ENCODE results near the gene HOXD8.

Gene HOXD8

DNA sequence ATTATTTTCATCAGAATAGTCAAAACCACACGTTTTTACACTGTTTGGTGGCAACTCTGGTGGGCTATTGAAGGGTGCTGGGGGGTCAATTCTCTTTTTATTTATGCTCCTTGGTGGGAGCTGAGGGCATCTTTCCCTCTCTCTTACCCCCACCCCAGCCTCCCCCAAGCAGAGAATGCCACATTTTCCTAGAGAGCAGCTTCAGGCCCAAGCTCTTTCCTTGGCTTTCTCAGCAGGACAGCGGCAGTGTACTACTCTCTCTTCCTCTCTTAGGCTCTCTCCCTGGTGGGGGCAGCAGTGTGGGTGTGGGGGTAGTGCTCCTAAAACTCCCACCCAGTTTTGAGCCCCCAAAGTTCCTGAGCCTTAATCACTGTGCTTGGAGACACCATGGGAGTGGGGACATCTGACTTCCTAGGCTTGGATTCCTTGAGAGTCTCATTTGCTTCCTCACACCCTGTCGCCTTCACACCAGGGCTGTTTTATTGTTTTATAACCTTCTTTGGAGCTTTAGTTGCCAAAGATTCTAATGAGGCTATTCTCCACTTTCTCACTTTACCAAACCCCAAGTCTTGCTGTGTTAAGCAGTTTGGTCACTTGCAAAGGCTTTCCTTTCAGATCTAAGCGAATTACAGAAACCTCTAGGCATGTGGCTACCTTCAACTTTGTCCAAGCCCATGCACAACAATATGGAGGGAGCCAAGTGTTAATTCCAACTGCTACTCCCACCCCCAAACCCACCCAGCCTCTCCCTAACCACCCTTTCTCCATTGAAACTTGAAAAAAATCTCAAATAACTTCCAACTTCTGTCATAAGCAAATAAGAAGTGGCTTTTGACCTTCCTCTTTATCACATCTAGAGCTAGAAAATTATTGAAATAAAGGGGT, 15.8 kb downstream of the HOXD8 start:
- DNase-seq (ENCODE audit: low read depth in 1 of 2, low spot score in 1 of 2): no peak

DNA sequence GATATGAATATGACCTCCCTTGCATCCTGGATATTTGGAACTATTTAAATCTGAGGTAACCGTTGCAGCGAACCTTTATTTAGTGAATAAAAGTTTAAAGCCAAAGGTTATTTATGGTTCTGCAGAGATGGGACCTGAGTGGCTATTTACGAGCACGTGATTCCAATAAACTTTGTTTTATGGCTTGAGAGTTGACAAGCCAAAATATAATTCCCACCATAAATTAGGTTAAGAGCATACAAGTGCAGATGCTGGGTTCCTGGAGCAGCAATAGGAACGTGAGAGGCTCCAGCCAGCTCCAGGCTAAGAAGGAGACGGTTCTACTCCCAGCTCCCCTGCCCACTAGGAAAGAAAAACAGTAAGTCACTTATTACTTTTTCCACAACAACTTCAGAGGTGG, 16.6 kb downstream of the HOXD8 start:
- DNase-seq (ENCODE audit: low read depth in 1 of 2, low spot score in 1 of 2): no peak

DNA sequence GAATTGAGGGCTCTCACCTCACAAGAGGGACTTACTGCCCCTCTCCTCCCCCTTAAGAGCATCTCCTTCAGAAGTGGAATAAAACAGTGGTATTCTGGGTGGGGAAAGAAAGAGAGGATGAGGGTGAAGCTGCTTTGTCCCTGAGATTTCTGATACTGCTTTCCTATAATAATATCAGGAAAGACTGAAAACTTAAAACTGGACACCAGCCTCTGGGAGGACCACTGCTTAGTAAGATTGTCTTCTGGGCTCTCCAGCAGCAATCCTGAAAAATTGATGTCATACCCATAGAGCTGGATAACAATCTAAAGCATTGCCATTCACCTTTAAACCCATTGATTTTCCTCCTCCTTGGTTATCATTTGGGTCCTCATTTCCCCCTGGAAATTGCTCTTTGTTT, 17.1 kb downstream of the HOXD8 start:
- DNase-seq (ENCODE audit: low read depth in 1 of 2, low spot score in 1 of 2): no peak

DNA sequence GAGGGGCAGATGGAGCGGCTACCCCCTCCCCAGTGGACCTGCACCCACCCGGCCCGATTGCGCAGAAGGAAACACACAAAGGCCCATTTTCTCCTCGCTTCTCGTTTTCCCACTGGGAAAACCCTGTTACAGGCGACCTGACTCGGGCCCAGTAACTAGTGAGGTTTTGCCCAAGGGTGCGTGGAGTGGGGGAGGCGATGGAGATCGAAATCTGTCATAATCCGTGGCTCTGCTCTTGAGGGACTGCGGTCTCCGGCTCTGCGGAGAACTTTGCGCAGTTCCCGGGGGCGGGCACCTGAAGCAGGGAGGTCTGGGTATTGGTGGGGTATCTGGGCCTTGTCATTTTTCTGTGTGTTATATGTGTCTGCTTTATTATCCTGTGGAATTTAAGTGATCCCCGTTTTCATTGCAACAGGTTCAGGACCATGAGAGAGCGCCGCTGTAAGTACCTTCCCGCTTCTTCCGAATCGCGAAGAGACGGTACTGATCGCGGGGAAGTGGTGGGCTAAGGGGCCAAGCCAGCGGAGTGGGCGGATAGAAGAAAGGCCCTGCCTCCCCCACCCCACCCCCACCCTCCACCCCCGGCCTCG, 17.8 kb downstream of the HOXD8 start:
- DNase-seq (ENCODE audit: low read depth in 1 of 2, low spot score in 1 of 2): no peak

DNA sequence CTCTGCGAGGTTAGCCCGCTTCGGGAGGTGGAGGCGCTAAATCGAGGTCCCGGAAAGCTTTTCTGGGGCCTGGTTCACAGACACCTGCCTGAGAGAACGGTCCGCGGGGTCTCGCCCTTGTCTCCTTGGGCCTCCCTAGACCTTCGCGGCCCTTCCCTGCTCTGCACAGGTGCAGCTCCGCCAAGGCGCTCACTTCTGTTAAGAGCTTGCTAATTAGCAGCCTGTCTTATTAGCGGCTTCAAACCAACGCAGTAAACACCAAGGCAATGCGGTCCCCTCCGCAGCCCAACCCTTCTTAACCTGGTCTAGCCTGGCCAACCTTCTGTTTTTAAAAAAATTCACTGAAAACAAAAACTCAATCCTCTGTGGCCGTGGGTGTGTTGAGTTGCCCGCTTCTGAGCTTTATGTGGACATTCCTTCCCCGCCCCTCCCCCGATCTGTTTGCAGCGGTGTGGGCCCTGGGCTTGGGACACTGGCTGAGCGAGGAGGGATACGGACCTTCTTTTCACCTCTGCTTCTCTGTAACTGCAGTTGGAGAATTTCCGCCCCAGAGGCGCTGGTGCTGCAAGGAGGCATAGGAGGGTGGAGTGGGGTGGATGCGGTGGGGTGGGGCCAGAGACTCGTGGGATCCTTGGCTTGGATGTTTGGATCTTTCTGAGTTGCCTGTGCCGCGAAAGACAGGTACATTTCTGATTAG, 18.4 kb downstream of the HOXD8 start:
- DNase-seq (ENCODE audit: low read depth in 1 of 2, low spot score in 1 of 2): no peak

DNA sequence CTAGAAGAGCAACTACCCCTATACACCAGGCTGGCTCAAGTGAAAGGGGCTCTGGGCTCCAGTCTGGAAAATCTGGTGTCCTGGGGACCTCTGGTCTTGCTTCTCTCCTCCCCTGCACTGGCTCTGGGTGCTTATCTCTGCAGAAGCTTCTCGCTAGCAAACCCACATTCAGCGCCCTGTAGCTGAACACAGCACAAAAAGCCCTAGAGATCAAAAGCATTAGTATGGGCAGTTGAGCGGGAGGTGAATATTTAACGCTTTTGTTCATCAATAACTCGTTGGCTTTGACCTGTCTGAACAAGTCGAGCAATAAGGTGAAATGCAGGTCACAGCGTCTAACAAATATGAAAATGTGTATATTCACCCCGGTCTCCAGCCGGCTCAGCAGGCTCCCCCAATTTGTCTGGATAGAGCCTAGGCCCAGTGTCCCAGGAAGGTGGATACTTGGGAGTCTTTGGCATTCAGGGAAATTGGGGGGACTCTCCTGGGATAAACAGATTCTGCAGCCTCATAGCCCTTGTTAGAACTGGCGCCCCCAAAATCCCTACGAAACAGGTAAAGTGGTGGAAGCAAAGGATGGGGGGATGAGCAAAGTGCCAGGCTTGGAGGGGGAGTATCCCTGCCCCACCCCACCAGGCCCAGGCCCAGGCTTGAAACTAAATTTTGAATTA, 19.4 kb downstream of the HOXD8 start:
- no peak for DNase-seq (ENCODE audit: low read depth in 1 of 2, low spot score in 1 of 2)

DNA sequence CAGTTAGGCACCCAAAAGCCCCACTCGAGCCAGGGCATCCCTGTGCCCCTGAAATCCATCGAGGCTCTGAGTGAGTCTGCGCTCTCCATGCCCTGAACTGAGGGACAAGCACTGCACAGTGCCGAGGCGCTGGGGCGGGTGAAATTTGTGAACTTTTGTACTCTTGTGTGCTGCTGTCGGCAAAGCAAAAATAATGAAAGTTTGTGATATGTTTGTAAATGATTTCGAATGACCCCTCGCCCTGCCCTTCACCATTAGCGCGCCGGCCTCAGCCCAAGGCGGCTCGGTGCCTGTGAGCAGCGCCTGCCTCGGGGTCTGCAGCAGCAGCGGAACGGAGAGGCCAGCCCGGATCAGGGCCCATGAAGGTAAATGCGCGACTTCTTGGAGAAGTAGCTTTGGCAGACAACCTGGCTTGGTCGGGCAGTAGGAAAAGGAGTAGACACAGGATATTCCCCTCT, 20.0 kb downstream of the HOXD8 start:
- DNase-seq (ENCODE audit: low read depth in 1 of 2, low spot score in 1 of 2): no peak

DNA sequence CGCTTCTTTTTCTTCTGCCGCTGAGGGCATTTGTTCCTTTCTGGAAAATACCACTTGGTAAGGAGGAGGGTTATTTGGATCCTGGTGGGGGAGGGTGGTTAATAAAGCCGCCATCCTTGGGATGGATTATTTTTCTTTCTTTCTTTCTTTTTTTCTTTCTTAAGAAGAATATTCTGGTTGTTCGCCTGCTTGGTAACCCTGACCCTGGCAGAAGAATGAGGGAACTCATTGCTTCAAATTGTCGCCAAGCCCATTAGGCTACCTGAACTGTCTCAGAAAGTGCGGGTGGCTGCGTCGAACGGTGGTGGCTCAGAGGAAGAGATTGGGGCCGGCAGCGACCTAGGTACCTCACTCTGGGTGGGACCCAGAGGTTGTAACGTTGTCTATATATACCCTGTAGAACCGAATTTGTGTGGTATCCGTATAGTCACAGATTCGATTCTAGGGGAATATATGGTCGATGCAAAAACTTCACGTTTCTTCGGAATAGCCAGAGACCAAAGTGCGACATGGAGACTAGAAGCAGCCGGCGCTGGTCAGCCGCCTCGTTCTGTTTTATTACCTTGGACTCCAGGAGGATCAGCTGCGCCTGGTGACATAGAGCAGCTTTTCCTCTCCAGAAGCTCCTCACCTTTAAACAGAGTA, 20.6 kb downstream of the HOXD8 start:
- no peak for DNase-seq (ENCODE audit: low read depth in 1 of 2, low spot score in 1 of 2)

DNA sequence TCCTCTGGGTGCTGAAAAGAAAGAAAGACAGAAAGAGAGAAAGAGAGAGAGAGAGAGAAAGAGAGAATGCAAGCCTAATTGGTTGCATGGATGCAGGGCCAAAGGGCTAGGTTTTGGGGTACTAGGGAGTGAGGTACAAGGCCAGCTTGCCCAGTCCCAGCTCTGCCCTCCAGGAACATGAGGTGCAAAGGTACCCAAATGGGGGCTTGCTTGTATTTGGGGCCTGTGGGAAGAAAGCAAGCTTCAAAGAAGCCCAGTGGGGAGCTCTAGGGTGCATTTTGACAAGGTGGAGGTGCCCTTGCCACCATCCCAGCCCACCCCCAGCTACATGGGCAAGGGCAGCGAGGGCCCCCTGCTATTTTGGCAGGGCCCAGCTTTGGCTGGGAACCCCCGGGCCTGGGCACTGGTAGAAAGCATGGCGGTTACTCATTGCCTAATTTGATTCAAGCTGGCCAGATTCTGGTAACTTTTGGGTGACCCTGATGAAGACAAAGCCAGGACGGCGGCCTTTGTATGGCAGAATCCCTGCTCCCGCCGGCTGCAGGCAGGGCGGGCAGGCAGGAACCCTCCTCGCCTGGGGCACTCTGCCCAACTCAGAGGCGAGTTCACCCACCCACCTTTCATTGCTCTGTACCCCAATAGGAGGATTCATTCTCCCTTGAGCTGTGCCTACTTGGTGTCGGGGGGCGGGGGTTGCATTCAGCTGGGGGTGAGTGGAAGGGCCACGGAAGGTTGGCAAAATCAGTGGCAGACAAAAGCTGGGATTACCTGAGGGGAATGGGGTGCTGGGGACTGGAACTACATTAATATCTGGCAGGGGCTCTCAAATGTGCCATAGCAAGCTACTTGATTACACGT, 21.3 kb downstream of the HOXD8 start:
- DNase-seq (ENCODE audit: low read depth in 1 of 2, low spot score in 1 of 2): no peak

DNA sequence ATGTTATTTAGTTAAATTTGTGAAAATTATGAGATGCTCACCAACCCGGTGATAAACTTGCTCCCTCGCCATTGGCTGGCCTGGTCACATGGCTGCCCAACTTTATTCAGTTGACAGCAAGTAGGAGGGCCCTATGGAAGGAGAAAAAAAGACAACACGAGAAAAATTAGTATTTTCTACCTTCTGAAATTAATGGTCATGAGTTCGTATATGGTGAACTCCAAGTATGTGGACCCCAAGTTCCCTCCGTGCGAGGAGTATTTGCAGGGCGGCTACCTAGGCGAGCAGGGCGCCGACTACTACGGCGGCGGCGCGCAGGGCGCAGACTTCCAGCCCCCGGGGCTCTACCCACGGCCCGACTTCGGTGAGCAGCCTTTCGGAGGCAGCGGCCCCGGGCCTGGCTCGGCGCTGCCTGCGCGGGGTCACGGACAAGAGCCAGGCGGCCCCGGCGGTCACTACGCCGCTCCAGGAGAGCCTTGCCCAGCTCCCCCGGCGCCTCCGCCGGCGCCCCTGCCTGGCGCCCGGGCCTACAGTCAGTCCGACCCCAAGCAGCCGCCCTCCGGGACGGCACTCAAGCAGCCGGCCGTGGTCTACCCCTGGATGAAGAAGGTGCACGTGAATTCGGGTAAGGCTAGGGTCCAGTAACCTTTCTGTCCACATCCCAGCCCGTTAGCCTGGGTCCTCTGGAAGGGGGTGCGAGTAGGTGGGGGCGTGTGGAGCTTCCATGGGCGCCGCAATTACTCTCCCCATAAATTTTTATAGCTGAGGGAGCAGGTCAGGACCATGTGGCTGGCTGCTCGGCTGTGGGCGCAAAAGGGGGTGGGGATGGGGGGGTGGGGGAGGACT, 22.2 kb downstream of the HOXD8 start, which contains the start of gene HOXD4:
Gene HOXD4 (plus strand): TSS at position 109 of the 846 bp plus-strand sequence. CDS start 84 bp downstream, at position 193.
- DNase-seq (ENCODE audit: low read depth in 1 of 2, low spot score in 1 of 2): no peak

DNA sequence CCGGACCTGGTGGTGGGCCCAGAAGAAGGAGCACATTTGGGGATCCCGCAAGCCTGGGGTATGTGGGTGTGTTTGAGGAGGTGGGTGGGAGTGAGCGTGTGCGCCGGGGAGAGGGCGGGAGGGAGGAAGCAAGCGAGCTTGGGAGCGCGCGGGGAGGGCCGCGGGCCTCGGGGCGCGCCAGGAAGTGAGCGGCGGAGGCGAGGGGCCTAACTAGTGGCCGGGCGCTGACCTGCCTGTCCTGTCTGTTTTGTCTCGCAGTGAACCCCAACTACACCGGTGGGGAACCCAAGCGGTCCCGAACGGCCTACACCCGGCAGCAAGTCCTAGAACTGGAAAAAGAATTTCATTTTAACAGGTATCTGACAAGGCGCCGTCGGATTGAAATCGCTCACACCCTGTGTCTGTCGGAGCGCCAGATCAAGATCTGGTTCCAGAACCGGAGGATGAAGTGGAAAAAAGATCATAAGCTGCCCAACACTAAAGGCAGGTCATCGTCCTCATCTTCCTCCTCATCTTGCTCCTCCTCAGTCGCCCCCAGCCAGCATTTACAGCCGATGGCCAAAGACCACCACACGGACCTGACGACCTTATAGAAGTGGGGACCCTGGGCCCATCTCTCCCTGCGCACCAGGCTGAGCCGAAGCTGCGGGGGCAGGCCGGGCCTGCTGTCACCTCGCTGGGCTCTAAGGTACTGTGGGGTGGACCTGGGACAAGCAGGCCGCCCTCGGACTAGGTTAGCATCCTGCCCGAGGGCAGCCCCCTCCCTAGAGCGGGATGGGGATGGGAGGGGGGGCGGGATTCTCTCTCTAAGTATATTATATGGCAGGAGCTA, 23.1 kb downstream of the HOXD8 start:
- no peak for DNase-seq (ENCODE audit: low read depth in 1 of 2, low spot score in 1 of 2)

DNA sequence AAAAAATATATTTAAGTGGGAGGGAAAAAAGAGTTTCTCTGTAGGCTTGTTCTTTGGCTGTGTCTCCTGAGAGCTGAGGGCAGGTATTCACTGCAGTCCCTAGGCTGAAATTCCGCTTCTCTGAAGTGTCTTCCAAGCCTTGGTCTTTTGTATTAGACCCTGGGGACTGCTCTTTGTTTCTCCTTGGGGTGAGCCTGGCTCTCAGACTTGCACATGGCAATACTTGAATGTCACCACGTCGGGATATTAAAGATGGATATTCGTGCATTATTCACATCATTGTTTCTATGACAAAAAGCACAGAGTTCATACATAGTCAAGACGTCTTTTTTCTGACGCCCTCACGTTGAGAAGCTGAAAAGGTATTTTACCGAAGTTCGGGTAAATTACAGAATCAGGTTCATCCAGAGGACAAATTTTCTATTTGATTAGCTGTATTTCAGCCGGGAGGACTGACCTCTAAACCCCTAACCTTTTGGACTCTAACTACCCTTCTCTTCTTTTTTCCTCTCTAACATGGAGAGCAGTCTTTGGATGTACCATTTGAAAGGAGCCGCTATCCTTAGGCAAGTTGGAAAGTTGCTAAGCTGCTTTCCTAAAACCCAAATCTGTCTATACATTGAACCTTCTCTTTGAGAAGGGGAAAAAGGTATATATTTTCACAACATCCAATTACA, 25.2 kb downstream of the HOXD8 start:
- DNase-seq (ENCODE audit: low read depth in 1 of 2, low spot score in 1 of 2): no peak

DNA sequence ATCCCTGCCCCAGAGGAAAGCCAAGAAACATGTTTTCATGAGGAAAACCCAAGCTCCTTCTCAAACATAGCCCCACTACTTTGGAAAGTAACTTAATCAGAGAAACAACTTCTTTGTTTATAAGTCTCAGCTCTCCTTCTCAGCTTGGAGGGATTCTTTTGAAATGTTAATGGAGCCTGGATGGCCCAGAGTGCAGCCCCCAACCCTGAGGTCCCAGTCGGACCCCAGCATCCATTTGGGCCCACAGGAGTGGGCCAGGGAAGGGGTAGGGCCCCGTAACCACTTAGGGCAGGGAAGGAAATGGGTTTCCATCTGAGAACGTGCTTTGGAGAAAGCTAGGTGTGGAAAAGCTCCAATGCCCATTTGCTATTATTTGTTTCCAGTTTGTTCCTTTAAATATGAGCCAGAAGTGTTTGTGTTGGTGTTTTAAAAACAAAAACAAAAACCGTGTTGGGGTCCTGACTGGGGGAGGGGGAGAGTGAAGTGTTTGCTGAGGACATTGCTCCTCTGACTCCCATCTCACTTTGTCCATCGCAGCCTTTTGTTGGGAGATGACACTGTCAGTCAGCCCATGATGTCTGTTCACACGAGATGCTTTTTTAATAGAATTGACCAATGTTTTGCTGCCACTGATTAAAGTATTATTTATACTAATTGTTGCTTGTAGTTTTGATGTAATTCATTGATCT, 26.0 kb downstream of the HOXD8 start:
- DNase-seq (ENCODE audit: low read depth in 1 of 2, low spot score in 1 of 2): no peak

DNA sequence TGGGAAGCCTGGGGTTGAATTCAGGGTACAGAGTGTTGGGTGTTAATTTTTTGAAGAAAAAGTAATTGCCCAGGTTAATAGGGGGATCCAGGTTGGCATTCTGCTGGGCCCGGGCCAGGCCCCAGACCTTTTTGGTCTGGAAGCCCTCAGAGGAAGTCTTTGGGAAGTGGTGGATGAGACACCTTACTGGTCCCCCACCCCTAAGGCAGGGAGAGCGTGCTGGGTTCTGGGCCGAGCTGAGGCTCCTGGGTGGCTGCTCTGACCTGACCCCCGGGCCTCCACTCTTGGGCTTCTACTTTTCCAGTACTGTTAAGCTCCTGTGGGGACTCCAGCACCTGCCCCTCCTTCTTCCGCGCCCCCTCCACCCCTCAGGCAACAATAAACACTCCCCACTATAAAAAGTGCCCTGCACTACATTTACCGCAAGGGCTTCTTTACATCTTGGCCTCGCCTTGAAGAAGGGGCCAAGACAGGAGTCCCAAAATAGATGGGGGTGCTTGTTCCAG, 26.8 kb downstream of the HOXD8 start:
- DNase-seq (ENCODE audit: low read depth in 1 of 2, low spot score in 1 of 2): no peak

DNA sequence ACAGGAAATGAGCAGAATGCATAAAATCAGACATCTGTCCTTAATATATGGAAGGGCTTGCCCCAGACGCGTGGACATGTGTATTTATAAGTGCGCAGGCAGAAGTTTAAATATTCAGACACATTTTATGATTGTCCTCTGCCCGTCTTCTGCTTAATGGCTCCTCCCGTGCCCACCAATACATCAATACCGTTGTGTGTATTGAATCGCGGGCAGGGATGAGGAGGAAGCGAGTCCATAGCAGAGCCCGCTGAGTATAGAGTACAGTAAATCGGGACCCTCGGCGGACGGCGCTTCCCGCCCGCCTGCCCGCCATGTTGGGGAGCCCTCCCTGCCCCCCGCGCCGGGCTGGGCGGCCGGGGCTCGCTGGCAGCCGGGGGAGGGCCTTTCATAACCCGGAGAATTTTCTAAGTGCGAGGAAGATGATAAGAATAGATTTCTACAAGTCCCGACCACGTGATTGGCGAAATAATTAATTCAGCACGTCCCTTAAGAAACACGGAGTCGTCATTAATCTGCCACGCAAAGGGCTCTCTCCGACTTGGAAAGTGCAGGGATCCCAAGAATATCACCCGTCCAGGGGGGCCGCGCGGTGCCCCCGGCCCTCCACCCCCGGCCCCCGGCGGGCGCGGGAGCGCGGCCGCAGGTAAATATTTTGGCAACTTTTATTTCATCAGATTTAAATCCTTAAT, 27.4 kb downstream of the HOXD8 start, which contains the start of gene HOXD3:
Gene HOXD3 (plus strand): TSS at position 501 of the 692 bp plus-strand sequence. CDS start 11,808 bp downstream, outside the sequence.
- DNase-seq (ENCODE audit: low read depth in 1 of 2, low spot score in 1 of 2): no peak

Data from stimulated activated CD4-positive, alpha-beta T cell treated with anti-CD3 and anti-CD28 coated beads, Interleukin-15, amount 100 ng/mL, for 1 hour (primary cell).